Caco-2 (cell line): ENCODE results near the gene RAD51B. TPM values are rescaled to one million over a fixed set of nuclear protein-coding genes. Genes with fewer than 3 reads are reported as not detected.

Experiments
- BruUV-seq: library from RNA; stranded (reverse); fragments of 400-500 nt; replicated peaks from 2 replicates; lab custom pipeline; 2021; lab: Mats Ljungman, UMichigan
- CTCF ChIA-PET: fragments of 300-600 bp; sonication (Branson Sonifier 250); formaldehyde crosslinking; loops from one replicate; lab custom pipeline; 2022; ENCODE audit warnings: antibody characterized with exemption; lab: Charles Lee
- POLR2A ChIA-PET: fragments of 300-600 bp; sonication (Branson Sonifier 250); formaldehyde crosslinking; loops from one replicate; lab custom pipeline; 2022; ENCODE audit warnings: antibody characterized with exemption; lab: Charles Lee
- DNase-seq, 2 experiments: peaks; one replicate each; pipeline versions ENCODE4 v3.0.0 to v3.0.0-alpha.2; 2020 to 2022
- H3K27me3 ChIP-seq: replicated peaks from 2 replicates; pipeline ENCODE4 v1.6.0; 2011; ENCODE audit warnings: low read length; ENCODE audit not compliant: control insufficient read depth, insufficient read depth
- H3K36me3 ChIP-seq: 2 replicates; pipeline ENCODE4 v1.5.1; 2011; ENCODE audit warnings: low read length; ENCODE audit not compliant: control insufficient read depth, insufficient read depth
- H3K4me1 ChIP-seq: fragments of 250-450 bp; sonication (Bioruptor Pico); 2 replicates; pipeline ENCODE4 v1.5.1; 2020; ENCODE audit warnings: mild to moderate bottlenecking
- H3K4me3 ChIP-seq: 2 replicates; pipeline ENCODE4 v1.5.1; 2011; ENCODE audit warnings: low read depth, mild to moderate bottlenecking, control low read depth, low read length
- H3K9me3 ChIP-seq: fragments of 250-450 bp; sonication (Bioruptor Pico); 2 replicates; pipeline ENCODE4 v1.5.1; 2020; ENCODE audit warnings: mild to moderate bottlenecking, moderate library complexity
- H3K27ac Mint-ChIP-seq: one replicate; pipeline ENCODE4 v1.8.0; 2022; ENCODE audit warnings: mixed read lengths; ENCODE audit not compliant: unreplicated experiment
- H3K27me3 Mint-ChIP-seq: one replicate; pipeline ENCODE4 v1.8.0; 2022; ENCODE audit warnings: mixed read lengths; ENCODE audit not compliant: insufficient read depth, unreplicated experiment
- H3K36me3 Mint-ChIP-seq: one replicate; pipeline ENCODE4 v1.8.0; 2022; ENCODE audit warnings: mild to moderate bottlenecking, mixed read lengths; ENCODE audit not compliant: insufficient read depth, unreplicated experiment
- H3K4me1 Mint-ChIP-seq: one replicate; pipeline ENCODE4 v1.8.0; 2022; ENCODE audit warnings: low read depth, mixed read lengths; ENCODE audit not compliant: unreplicated experiment
- H3K4me3 Mint-ChIP-seq: one replicate; pipeline ENCODE4 v1.8.0; 2022; ENCODE audit warnings: mild to moderate bottlenecking, moderate library complexity, mixed read lengths; ENCODE audit not compliant: unreplicated experiment
- H3K9me3 Mint-ChIP-seq: one replicate; pipeline ENCODE4 v1.8.0; 2022; ENCODE audit warnings: mixed read lengths; ENCODE audit not compliant: unreplicated experiment
- CTCF ChIP-seq, 2 experiments: fragments of 200-600 bp in 1 of 2; IDR thresholded peaks; 1 replicate in 1 of 2; 2 replicates in 1 of 2; pipeline versions ENCODE4 v1.5.1 to v1.8.0; 2011 to 2022; ENCODE audit warnings: antibody characterized with exemption in 1 of 2, control low read depth in 1 of 2, inconsistent platforms in 1 of 2, low read depth in 1 of 2, low read length in 1 of 2, mild to moderate bottlenecking in 1 of 2, moderate library complexity in 1 of 2; ENCODE audit not compliant: insufficient read depth in 1 of 2, severe bottlenecking in 1 of 2, unreplicated experiment in 1 of 2
- intact Hi-C: fragments of 100-400 bp; cut with micrococcal nuclease; formaldehyde crosslinking; loops from one replicate; pipeline ENCODE4 v1.10.0; 2022; ENCODE audit not compliant: unreplicated experiment
- total RNA-seq: library from RNA; stranded (reverse); gene quantifications from 2 replicates; pipeline ENCODE4 v1.2.3, GENCODE V29; 2022

The RAD51B gene
- total RNA-seq, 1 experiment from 2014 or later: 16.7 TPM

- TF ChIP-seq CTCF (IDR thresholded peaks at IDR 0.05; ENCODE audit: insufficient read depth in 1 of 2, low read depth in 1 of 2, low read length in 1 of 2, severe bottlenecking in 1 of 2, unreplicated experiment in 1 of 2): no peak
- no peaks in the 10 kb centered on the region for H3K27me3 Mint-ChIP-seq
- no peaks in the 10 kb centered on the region for H3K9me3 Mint-ChIP-seq
- H3K9me3 ChIP-seq: no peaks in the 10 kb centered on the region
- ChIA-PET POLR2A (no interaction called here), CTCF (no interaction called here)
- H3K4me1 ChIP-seq: no peaks in the 10 kb centered on the region
- peaks cover 5% of the 10 kb centered on the region for H3K36me3 ChIP-seq
- peaks cover 8% of the 10 kb centered on the region for H3K36me3 Mint-ChIP-seq
- H3K4me1 Mint-ChIP-seq: no peaks in the 10 kb centered on the region
- H3K27me3 ChIP-seq: no peaks in the 10 kb centered on the region
- intact Hi-C loops: no loop called here
- H3K4me3 Mint-ChIP-seq: no peak overlapping the region
- H3K27ac Mint-ChIP-seq: no peak overlapping the region
- no peak for DNase-seq
- no TSS peak for BruUV-seq
- H3K4me3 ChIP-seq: no peak overlapping the region
These were observed 34.1 kb upstream of the RAD51B start for GRCh38 chr14:67785270-67786109.

DNA sequence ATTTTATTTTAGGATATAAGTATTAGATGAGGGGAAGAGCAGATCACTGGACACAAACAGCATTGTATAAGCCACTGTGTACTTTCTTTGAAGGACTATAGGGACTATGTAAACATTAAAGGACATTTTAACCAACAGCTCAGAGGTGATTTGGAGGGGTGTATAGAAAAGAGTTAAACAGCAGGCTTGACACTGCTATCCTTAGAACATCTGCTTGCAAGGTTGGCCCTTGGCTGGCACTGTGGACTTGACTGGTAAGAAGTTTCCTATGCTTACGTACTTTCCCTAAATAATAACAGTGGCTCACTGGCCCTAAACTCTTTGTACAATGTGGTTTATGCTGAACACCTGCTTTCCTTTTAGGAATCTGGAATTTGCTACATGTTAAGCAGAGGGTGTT, 31.9 kb upstream of the RAD51B start:
- Histone ChIP-seq H3K27me3 (no peaks in the 10 kb centered on the region), H3K9me3 (no peaks in the 10 kb centered on the region), H3K36me3 (peaks cover 5% of the 10 kb centered on the region), H3K4me1 (no peaks in the 10 kb centered on the region), H3K4me3 (no peak overlapping the region)
- H3K4me1 Mint-ChIP-seq: no peaks in the 10 kb centered on the region
- POLR2A ChIA-PET: no interaction called here
- CTCF ChIA-PET: no interaction called here
- H3K27me3 Mint-ChIP-seq: no peaks in the 10 kb centered on the region
- H3K9me3 Mint-ChIP-seq: no peaks in the 10 kb centered on the region
- intact Hi-C loops: no loop called here
- no peak overlapping the region for H3K27ac Mint-ChIP-seq
- H3K4me3 Mint-ChIP-seq: no peak overlapping the region
- no peak for DNase-seq
- TF ChIP-seq CTCF (IDR thresholded peaks at IDR 0.05; ENCODE audit: insufficient read depth in 1 of 2, low read depth in 1 of 2, low read length in 1 of 2, severe bottlenecking in 1 of 2, unreplicated experiment in 1 of 2): no peak
- peaks cover 8% of the 10 kb centered on the region for H3K36me3 Mint-ChIP-seq
- no TSS peak for BruUV-seq

GRCh38 chr14:67798731-67799130, 20.8 kb upstream of the RAD51B start:
- Mint-ChIP-seq H3K27me3 (no peaks in the 10 kb centered on the region), H3K27ac (no peak overlapping the region), H3K4me1 (no peaks in the 10 kb centered on the region), H3K36me3 (peaks cover 11% of the 10 kb centered on the region), H3K4me3 (no peak overlapping the region), H3K9me3 (no peaks in the 10 kb centered on the region)
- Histone ChIP-seq H3K9me3 (no peaks in the 10 kb centered on the region), H3K4me3 (no peak overlapping the region), H3K36me3 (peaks cover 1% of the 10 kb centered on the region), H3K4me1 (no peaks in the 10 kb centered on the region), H3K27me3 (no peaks in the 10 kb centered on the region)
- intact Hi-C loops: no loop called here
- DNase-seq: no peak
- TF ChIP-seq CTCF (IDR thresholded peaks at IDR 0.05; ENCODE audit: insufficient read depth in 1 of 2, low read depth in 1 of 2, low read length in 1 of 2, severe bottlenecking in 1 of 2, unreplicated experiment in 1 of 2): no peak
- POLR2A ChIA-PET: no interaction called here
- CTCF ChIA-PET: no interaction called here
- no TSS peak for BruUV-seq
